PC-3 (cell line): ENCODE results near the gene GANC. TPM values are rescaled to one million over a fixed set of nuclear protein-coding genes. Genes with fewer than 3 reads are reported as not detected.
"Not testable (repeated sequence)": the region's sequence is repeated elsewhere in the genome, so short reads cannot be mapped to it uniquely, and the experiment has no call there.

Experiments
- ATAC-seq: fragments of 200-7000 bp; cut with Tn5 transposase; 2 replicates; pipeline ENCODE4 v1.9.1; 2020; ENCODE audit warnings: mild to moderate bottlenecking, moderate library complexity
- BruUV-seq: library from RNA; stranded (reverse); fragments of 400-500 nt; replicated peaks from 2 replicates; lab custom pipeline; 2021; lab: Mats Ljungman, UMichigan
- CTCF ChIA-PET: fragments of 300-600 bp; sonication (Branson Sonifier 250); formaldehyde crosslinking; loops from one replicate; lab custom pipeline; 2022; ENCODE audit warnings: antibody characterized with exemption; lab: Charles Lee
- POLR2A ChIA-PET: fragments of 300-600 bp; sonication (Branson Sonifier 250); formaldehyde crosslinking; loops from one replicate; lab custom pipeline; 2022; ENCODE audit warnings: antibody characterized with exemption; ENCODE audit not compliant: unreplicated experiment; lab: Charles Lee
- DNase-seq: peaks from one replicate; pipeline ENCODE4 v3.0.0-alpha.2; 2015
- H2AFZ ChIP-seq: fragments of 300-600 bp; sonication (generic); 2 replicates; pipeline ENCODE4 v1.6.0; 2016; ENCODE audit warnings: antibody characterized with exemption, low read length
- H3F3A ChIP-seq: fragments of 300-600 bp; sonication (generic); one replicate; pipeline ENCODE4 v1.6.0; 2017; ENCODE audit warnings: antibody characterized with exemption, low read length, control low read depth, mild to moderate bottlenecking; ENCODE audit not compliant: unreplicated experiment
- H3K27ac ChIP-seq: fragments of 300-600 bp; sonication (generic); 2 replicates; pipeline ENCODE4 v1.5.1; 2016; ENCODE audit warnings: mild to moderate bottlenecking, low read length
- H3K27me3 ChIP-seq: fragments of 300-600 bp; sonication (generic); 2 replicates; pipeline ENCODE4 v1.6.1; 2016; ENCODE audit warnings: low read length, mixed read lengths
- H3K36me3 ChIP-seq: fragments of 300-600 bp; sonication (generic); 2 replicates; pipeline ENCODE4 v1.6.1; 2016; ENCODE audit warnings: low read depth, mixed run types, low read length, mixed read lengths
- H3K4me1 ChIP-seq: fragments of 300-600 bp; sonication (generic); 2 replicates; pipeline ENCODE4 v1.5.1; 2016; ENCODE audit warnings: low read length; ENCODE audit not compliant: insufficient read depth
- H3K4me2 ChIP-seq: fragments of 300-600 bp; sonication (generic); 2 replicates; pipeline ENCODE4 v1.6.0; 2016; ENCODE audit warnings: low read length
- H3K4me3 ChIP-seq: fragments of 300-600 bp; sonication (generic); 2 replicates; pipeline ENCODE4 v1.5.1; 2016; ENCODE audit warnings: mild to moderate bottlenecking, low read length, mixed read lengths
- H3K79me2 ChIP-seq: fragments of 300-600 bp; sonication (generic); 2 replicates; pipeline ENCODE4 v1.6.1; 2017; ENCODE audit warnings: low read length, mixed read lengths
- H3K9ac ChIP-seq: fragments of 300-600 bp; sonication (generic); 2 replicates; pipeline ENCODE4 v1.6.0; 2016; ENCODE audit warnings: mild to moderate bottlenecking, low read length
- H3K9me2 ChIP-seq: fragments of 300-600 bp; sonication (generic); replicated peaks from 2 replicates; pipeline ENCODE4 v1.6.1; 2016; ENCODE audit warnings: mixed run types, low read length, mixed read lengths
- H3K9me3 ChIP-seq: fragments of 300-600 bp; sonication (generic); 2 replicates; pipeline ENCODE4 v1.6.1; 2016; ENCODE audit warnings: low read length, mixed read lengths
- H4K20me1 ChIP-seq: fragments of 300-600 bp; sonication (generic); 2 replicates; pipeline ENCODE4 v1.6.1; 2016; ENCODE audit warnings: low read length, mixed read lengths
- CTCF ChIP-seq: fragments of 300-600 bp; sonication (generic); conservative IDR thresholded peaks from 2 replicates; pipeline ENCODE4 v1.5.1; 2017; ENCODE audit warnings: antibody characterized with exemption, low read depth, mild to moderate bottlenecking, low read length
- EZH2 ChIP-seq: fragments of 300-600 bp; sonication (generic); IDR thresholded peaks from one replicate; pipeline ENCODE4 v1.6.1; 2017; ENCODE audit warnings: antibody characterized with exemption, mild to moderate bottlenecking, low read length; ENCODE audit not compliant: unreplicated experiment
- EZH2phosphoT487 ChIP-seq: fragments of 300-600 bp; sonication (generic); IDR thresholded peaks from 2 replicates; pipeline ENCODE4 v1.6.1; 2018; ENCODE audit warnings: mild to moderate bottlenecking, antibody characterized with exemption, low read length, borderline replicate concordance
- intact Hi-C: fragments of 100-400 bp; cut with micrococcal nuclease; formaldehyde crosslinking; loops from 2 replicates; pipeline ENCODE4 v1.9.0; 2023
- total RNA-seq: library from RNA; depleted of rRNA; stranded (reverse); fragments of >200 nt; gene quantifications from 2 replicates; pipeline ENCODE4 v1.2.3, GENCODE V29; 2014

Gene GANC
- total RNA-seq, 1 experiment from 2014 or later: 12.4 TPM

DNA sequence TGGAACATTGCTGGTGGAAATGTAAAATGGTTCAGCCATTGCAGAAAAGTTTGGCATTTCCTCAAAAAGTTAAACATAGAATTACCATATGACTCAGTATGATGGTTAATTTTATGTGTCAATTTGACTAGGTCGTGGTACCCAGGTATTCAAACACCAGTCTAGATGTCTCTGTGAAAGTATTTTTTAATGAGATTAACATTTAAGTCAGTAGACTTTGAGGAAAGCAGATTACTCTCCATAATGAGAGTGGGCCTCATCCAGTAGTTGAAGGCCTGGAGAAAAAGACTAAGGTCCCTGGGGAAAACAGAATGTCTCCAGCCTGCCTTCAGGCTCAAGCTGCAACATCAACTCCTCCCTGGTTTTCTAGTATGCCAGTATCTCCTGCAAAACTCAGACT is 42.5 kb downstream of the GANC start:
- H3K4me3 ChIP-seq: no peak overlapping the region
- POLR2A ChIA-PET: no interaction called here
- no peaks in the 10 kb centered on the region for H3K9me3 ChIP-seq
- CTCF ChIA-PET: no interaction called here
- no peak for TF ChIP-seq EZH2
- TF ChIP-seq CTCF: no peak
- TF ChIP-seq EZH2phosphoT487: no peak
- ATAC-seq (peak; percentile 67), DNase-seq (peak; percentile 19)
- H4K20me1 ChIP-seq: no peaks in the 10 kb centered on the region
- H3K4me2 ChIP-seq: no peak overlapping the region
- H3K4me1 ChIP-seq: no peaks in the 10 kb centered on the region
- intact Hi-C loops: no loop called here
- H3K9ac ChIP-seq: no peak overlapping the region
- no peaks in the 10 kb centered on the region; the same call in 1 of the 2 replicates for H3K36me3 ChIP-seq
- H3F3A ChIP-seq: no peaks in the 10 kb centered on the region
- H2AFZ ChIP-seq: no peak overlapping the region
- H3K27ac ChIP-seq: no peak overlapping the region
- H3K27me3 ChIP-seq: no peaks in the 10 kb centered on the region
- H3K79me2 ChIP-seq: no peaks in the 10 kb centered on the region
- no TSS peak for BruUV-seq
- no peaks in the 10 kb centered on the region for H3K9me2 ChIP-seq

- CTCF ChIA-PET: not testable (repeated sequence)
These were observed 43.3 kb downstream of the GANC start for GRCh38 chr15:42316282-42316805.

DNA sequence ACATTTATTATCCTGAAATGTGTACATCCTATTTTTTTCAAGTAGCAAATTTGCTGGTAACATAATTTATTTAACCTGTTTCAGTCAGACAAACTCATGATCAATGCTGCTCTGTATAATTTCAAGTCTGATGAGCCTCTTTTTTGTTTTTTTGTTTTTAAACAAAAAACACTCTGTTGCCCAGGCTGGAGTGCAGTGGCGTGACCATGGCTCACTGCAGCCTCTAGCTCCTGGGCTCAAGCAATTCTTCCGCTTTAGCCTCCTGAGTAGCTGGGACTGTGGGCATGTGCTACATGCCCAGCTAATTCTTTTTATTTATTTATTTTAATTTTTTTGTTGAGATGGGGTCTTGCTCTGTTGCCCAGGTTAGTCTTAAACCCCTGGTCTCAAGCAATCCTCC is 46.2 kb downstream of the GANC start:
- Histone ChIP-seq H3K9me3 (no peaks in the 10 kb centered on the region), H4K20me1 (no peaks in the 10 kb centered on the region), H3F3A (no peaks in the 10 kb centered on the region), H3K27ac (no peak overlapping the region), H3K4me2 (no peak overlapping the region), H3K79me2 (no peaks in the 10 kb centered on the region), H3K4me3 (no peak overlapping the region), H2AFZ (no peak overlapping the region), H3K9me2 (no peaks in the 10 kb centered on the region), H3K36me3 (no peaks in the 10 kb centered on the region), H3K27me3 (no peaks in the 10 kb centered on the region), H3K9ac (no peak overlapping the region), H3K4me1 (peaks cover 8% of the 10 kb centered on the region)
- POLR2A ChIA-PET: interaction anchor here (0.7 kb wide), 1 partner anchor 29 kb away, joined by 8 read pairs; no protein-coding TSS in a partner anchor
- ATAC-seq (no peak), DNase-seq (no peak)
- CTCF ChIA-PET: no interaction called here
- intact Hi-C loops: no loop called here
- BruUV-seq: no TSS peak
- TF ChIP-seq EZH2phosphoT487 (no peak), EZH2 (no peak), CTCF (no peak)

More at GRCh38 chr15:42316282-42316805, 43.3 kb downstream of the GANC start:
- H3K4me2 ChIP-seq, intact Hi-C loops, H4K20me1 ChIP-seq, DNase-seq, H3K9ac ChIP-seq, H3K27ac ChIP-seq, H3K9me2 ChIP-seq, POLR2A ChIA-PET, H3K36me3 ChIP-seq, H3K9me3 ChIP-seq, BruUV-seq, H3F3A ChIP-seq, H3K27me3 ChIP-seq, H3K4me1 ChIP-seq, H2AFZ ChIP-seq, ATAC-seq, H3K79me2 ChIP-seq, H3K4me3 ChIP-seq: not testable (repeated sequence)
